Caco-2 (cell line): Measurements from ENCODE around the gene USP34. TPM values are rescaled to one million over a fixed set of nuclear protein-coding genes. Genes with fewer than 3 reads are reported as not detected.

Source experiments
- BruUV-seq: library from RNA; stranded (reverse); fragments of 400-500 nt; replicated peaks from 2 replicates; lab custom pipeline; 2021; lab: Mats Ljungman, UMichigan
- CTCF ChIA-PET: fragments of 300-600 bp; sonication (Branson Sonifier 250); formaldehyde crosslinking; loops from one replicate; lab custom pipeline; 2022; ENCODE audit warnings: antibody characterized with exemption; lab: Charles Lee
- POLR2A ChIA-PET: fragments of 300-600 bp; sonication (Branson Sonifier 250); formaldehyde crosslinking; loops from one replicate; lab custom pipeline; 2022; ENCODE audit warnings: antibody characterized with exemption; lab: Charles Lee
- DNase-seq, 2 experiments: peaks; one replicate each; pipeline versions ENCODE4 v3.0.0 to v3.0.0-alpha.2; 2020 to 2022
- H3K27me3 ChIP-seq: replicated peaks from 2 replicates; pipeline ENCODE4 v1.6.0; 2011; ENCODE audit warnings: low read length; ENCODE audit not compliant: control insufficient read depth, insufficient read depth
- H3K36me3 ChIP-seq: 2 replicates; pipeline ENCODE4 v1.5.1; 2011; ENCODE audit warnings: low read length; ENCODE audit not compliant: control insufficient read depth, insufficient read depth
- H3K4me1 ChIP-seq: fragments of 250-450 bp; sonication (Bioruptor Pico); 2 replicates; pipeline ENCODE4 v1.5.1; 2020; ENCODE audit warnings: mild to moderate bottlenecking
- H3K4me3 ChIP-seq: 2 replicates; pipeline ENCODE4 v1.5.1; 2011; ENCODE audit warnings: low read depth, mild to moderate bottlenecking, control low read depth, low read length
- H3K9me3 ChIP-seq: fragments of 250-450 bp; sonication (Bioruptor Pico); 2 replicates; pipeline ENCODE4 v1.5.1; 2020; ENCODE audit warnings: mild to moderate bottlenecking, moderate library complexity
- H3K27ac Mint-ChIP-seq: one replicate; pipeline ENCODE4 v1.8.0; 2022; ENCODE audit warnings: mixed read lengths; ENCODE audit not compliant: unreplicated experiment
- H3K27me3 Mint-ChIP-seq: one replicate; pipeline ENCODE4 v1.8.0; 2022; ENCODE audit warnings: mixed read lengths; ENCODE audit not compliant: insufficient read depth, unreplicated experiment
- H3K36me3 Mint-ChIP-seq: one replicate; pipeline ENCODE4 v1.8.0; 2022; ENCODE audit warnings: mild to moderate bottlenecking, mixed read lengths; ENCODE audit not compliant: insufficient read depth, unreplicated experiment
- H3K4me1 Mint-ChIP-seq: one replicate; pipeline ENCODE4 v1.8.0; 2022; ENCODE audit warnings: low read depth, mixed read lengths; ENCODE audit not compliant: unreplicated experiment
- H3K4me3 Mint-ChIP-seq: one replicate; pipeline ENCODE4 v1.8.0; 2022; ENCODE audit warnings: mild to moderate bottlenecking, moderate library complexity, mixed read lengths; ENCODE audit not compliant: unreplicated experiment
- H3K9me3 Mint-ChIP-seq: one replicate; pipeline ENCODE4 v1.8.0; 2022; ENCODE audit warnings: mixed read lengths; ENCODE audit not compliant: unreplicated experiment
- CTCF ChIP-seq, 2 experiments: fragments of 200-600 bp in 1 of 2; IDR thresholded peaks; 1 replicate in 1 of 2; 2 replicates in 1 of 2; pipeline versions ENCODE4 v1.5.1 to v1.8.0; 2011 to 2022; ENCODE audit warnings: antibody characterized with exemption in 1 of 2, control low read depth in 1 of 2, inconsistent platforms in 1 of 2, low read depth in 1 of 2, low read length in 1 of 2, mild to moderate bottlenecking in 1 of 2, moderate library complexity in 1 of 2; ENCODE audit not compliant: insufficient read depth in 1 of 2, severe bottlenecking in 1 of 2, unreplicated experiment in 1 of 2
- intact Hi-C: fragments of 100-400 bp; cut with micrococcal nuclease; formaldehyde crosslinking; loops from one replicate; pipeline ENCODE4 v1.10.0; 2022; ENCODE audit not compliant: unreplicated experiment
- total RNA-seq: library from RNA; stranded (reverse); gene quantifications from 2 replicates; pipeline ENCODE4 v1.2.3, GENCODE V29; 2022

Gene USP34
- total RNA-seq, 1 experiment from 2014 or later, result 100 TPM

DNA sequence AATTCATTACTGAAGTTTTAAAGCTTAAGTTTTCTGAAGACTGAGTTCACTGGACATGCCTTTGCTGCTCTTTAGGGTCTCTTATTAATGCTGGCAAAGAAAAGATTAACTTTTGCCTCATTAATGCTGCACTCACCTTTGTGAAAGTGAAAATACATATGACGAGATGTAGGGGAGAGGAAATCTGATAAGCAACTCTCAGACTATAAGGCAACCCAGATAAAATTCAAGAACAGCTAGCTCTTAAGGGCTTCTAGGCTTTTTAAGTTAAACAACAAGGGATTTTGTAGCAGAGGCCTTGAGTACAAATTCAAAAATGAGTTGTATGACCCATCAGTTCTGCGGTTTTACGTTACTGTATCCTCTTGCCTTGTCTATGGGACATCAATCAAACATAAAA is 143.7 kb downstream of the USP34 start:
- DNase-seq, result no peak
- BruUV-seq, result no TSS peak
- Mint-ChIP-seq H3K4me1 (no peaks in the 10 kb centered on the region), H3K27ac (no peak overlapping the region), H3K27me3 (no peaks in the 10 kb centered on the region), H3K9me3 (no peaks in the 10 kb centered on the region), H3K4me3 (no peak overlapping the region), H3K36me3 (peaks cover 46% of the 10 kb centered on the region)
- no peak for TF ChIP-seq CTCF (IDR thresholded peaks at IDR 0.05; ENCODE audit: insufficient read depth in 1 of 2, low read depth in 1 of 2, low read length in 1 of 2, severe bottlenecking in 1 of 2, unreplicated experiment in 1 of 2)
- no peaks in the 10 kb centered on the region for H3K27me3 ChIP-seq
- ChIA-PET CTCF (no interaction called here), POLR2A (no interaction called here)
- no peak overlapping the region for H3K4me3 ChIP-seq
- H3K9me3 ChIP-seq, result no peaks in the 10 kb centered on the region
- H3K36me3 ChIP-seq, result no peaks in the 10 kb centered on the region; the same call in 1 of the 2 replicates
- no peaks in the 10 kb centered on the region for H3K4me1 ChIP-seq
- intact Hi-C loops, result no loop called here

- POLR2A ChIA-PET, result no interaction called here
- Mint-ChIP-seq H3K27ac (no peak overlapping the region), H3K27me3 (no peaks in the 10 kb centered on the region), H3K4me1 (no peaks in the 10 kb centered on the region), H3K4me3 (no peak overlapping the region), H3K9me3 (no peaks in the 10 kb centered on the region), H3K36me3 (peaks cover 53% of the 10 kb centered on the region)
- intact Hi-C loops, result no loop called here
- no peak for DNase-seq
- H3K9me3 ChIP-seq, result no peaks in the 10 kb centered on the region
- no peak overlapping the region for H3K4me3 ChIP-seq
- H3K4me1 ChIP-seq, result no peaks in the 10 kb centered on the region
- H3K27me3 ChIP-seq, result no peaks in the 10 kb centered on the region
- H3K36me3 ChIP-seq, result no peaks in the 10 kb centered on the region
- no TSS peak for BruUV-seq
- CTCF ChIA-PET, result interaction anchor here (0.7 kb wide), 1 partner anchor 104 kb away, joined by 7 read pairs; no protein-coding TSS in a partner anchor
- TF ChIP-seq CTCF (IDR thresholded peaks at IDR 0.05; ENCODE audit: insufficient read depth in 1 of 2, low read depth in 1 of 2, low read length in 1 of 2, severe bottlenecking in 1 of 2, unreplicated experiment in 1 of 2), result no peak
Observed at GRCh38 chr2:61326423-61326822, 144.5 kb downstream of the USP34 start.

DNA sequence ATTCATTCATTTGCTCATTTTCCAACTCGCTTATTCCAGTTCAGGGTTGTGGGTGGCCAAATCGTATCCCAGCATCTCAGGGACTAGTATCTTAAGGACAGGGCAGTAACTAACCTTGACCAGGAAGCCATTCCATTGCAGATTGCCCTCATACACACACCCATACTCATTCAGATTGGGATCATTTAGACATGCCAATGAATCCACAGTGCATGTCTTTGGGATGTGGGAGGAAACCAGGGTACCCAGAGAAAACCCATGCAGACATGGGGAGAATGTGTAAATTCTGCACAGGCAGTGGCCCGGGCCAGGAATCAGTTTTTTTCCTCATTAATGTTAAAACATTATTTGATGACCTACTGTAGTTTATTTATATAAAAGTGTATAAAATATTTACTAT is 150.7 kb downstream of the USP34 start:
- ChIA-PET CTCF (no interaction called here), POLR2A (no interaction called here)
- BruUV-seq, result no TSS peak
- Histone ChIP-seq H3K27me3 (no peaks in the 10 kb centered on the region), H3K4me3 (no peak overlapping the region), H3K36me3 (no peaks in the 10 kb centered on the region; the same call in 1 of the 2 replicates), H3K9me3 (no peaks in the 10 kb centered on the region), H3K4me1 (no peaks in the 10 kb centered on the region)
- no peak overlapping the region for H3K4me3 Mint-ChIP-seq
- no peak overlapping the region for H3K27ac Mint-ChIP-seq
- H3K36me3 Mint-ChIP-seq, result peaks cover 57% of the 10 kb centered on the region
- intact Hi-C loops, result no loop called here
- TF ChIP-seq CTCF (IDR thresholded peaks at IDR 0.05; ENCODE audit: insufficient read depth in 1 of 2, low read depth in 1 of 2, low read length in 1 of 2, severe bottlenecking in 1 of 2, unreplicated experiment in 1 of 2), result no peak
- no peaks in the 10 kb centered on the region for H3K4me1 Mint-ChIP-seq
- H3K9me3 Mint-ChIP-seq, result no peaks in the 10 kb centered on the region
- no peak for DNase-seq
- no peaks in the 10 kb centered on the region for H3K27me3 Mint-ChIP-seq
